Testis (tissue), 2 donors: Measurements from ENCODE around the gene TTLL12.

Source experiments
- CTCF ChIP-seq, 3 experiments: fragments of 450-650 bp in 2 of 3; fragments of 200-600 bp in 1 of 3; sonication (generic) in 1 of 3; IDR thresholded peaks; one replicate each; pipeline ENCODE4 v1.5.1; 2016 to 2019; ENCODE audit warnings: antibody characterized with exemption in 3 of 3, mild to moderate bottlenecking in 2 of 3, moderate library complexity in 1 of 3
- POLR2A ChIP-seq: fragments of 450-650 bp; IDR thresholded peaks from one replicate; pipeline ENCODE4 v1.6.1; 2017; ENCODE audit warnings: antibody characterized with exemption, mild to moderate bottlenecking, moderate library complexity

DNA sequence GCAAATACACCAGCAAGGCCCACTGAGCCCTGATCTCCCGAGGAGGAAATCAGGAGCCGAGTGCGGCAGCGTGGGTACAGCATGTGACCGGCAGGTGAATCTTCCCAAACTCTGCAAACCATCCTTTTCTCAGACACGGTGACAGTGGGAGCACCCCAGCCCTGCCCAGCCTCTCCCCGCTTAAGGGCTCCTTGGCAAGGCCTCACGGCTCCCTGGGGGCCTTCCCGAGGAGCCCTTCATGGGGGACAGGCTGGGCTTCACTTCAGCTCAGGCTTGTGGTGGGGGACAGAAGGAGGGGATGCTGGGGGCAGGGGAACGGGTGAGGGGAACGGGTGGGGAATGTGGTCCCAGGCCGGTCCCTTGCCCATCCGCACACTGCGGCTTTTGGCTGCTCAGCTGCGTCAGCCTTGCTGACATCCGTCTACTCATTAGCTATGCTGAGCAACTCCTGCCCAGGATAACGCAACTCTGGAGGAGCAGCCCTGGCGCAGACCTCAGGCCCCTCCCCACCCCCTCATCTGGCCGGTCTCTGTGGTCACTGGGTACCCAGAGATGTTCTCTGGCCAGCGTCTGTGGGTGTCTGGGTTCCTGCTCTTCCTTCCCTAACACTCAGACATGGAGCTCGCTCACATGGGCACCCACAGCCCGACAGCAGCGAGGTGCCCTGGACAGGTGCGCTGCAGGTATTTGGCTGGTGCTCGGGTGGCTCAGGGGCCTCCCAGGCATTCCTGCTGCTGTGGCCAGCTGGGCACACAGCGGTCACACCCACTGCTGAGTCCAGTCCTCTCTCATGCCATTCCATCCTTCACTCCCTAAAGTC is 22.0 kb upstream of the TTLL12 start:
- TF ChIP-seq CTCF (IDR thresholded peaks at IDR 0.05) (no peak), POLR2A (no peak)
